A673 (cell line): ENCODE results near the gene PLCG1.

ENCODE experiments used
- EZH2 ChIP-seq: fragments of 200-600 bp; sonication (generic); IDR thresholded peaks from 2 replicates; pipeline ENCODE4 v1.6.1; 2017; ENCODE audit warnings: borderline replicate concordance, low read depth, mild to moderate bottlenecking, mixed read lengths, antibody characterized with exemption, low read length; ENCODE audit not compliant: poor library complexity, severe bottlenecking
- TF ChIP-seq, protein P1 (sequence below): fragments of 300-800, 200-600 bp; sonication (generic); conservative IDR thresholded peaks from 2 replicates; pipeline ENCODE4 v1.5.1; 2017; ENCODE audit warnings: low read depth, mild to moderate bottlenecking, antibody characterized with exemption, low read length, moderate library complexity, mixed read lengths

DNA sequence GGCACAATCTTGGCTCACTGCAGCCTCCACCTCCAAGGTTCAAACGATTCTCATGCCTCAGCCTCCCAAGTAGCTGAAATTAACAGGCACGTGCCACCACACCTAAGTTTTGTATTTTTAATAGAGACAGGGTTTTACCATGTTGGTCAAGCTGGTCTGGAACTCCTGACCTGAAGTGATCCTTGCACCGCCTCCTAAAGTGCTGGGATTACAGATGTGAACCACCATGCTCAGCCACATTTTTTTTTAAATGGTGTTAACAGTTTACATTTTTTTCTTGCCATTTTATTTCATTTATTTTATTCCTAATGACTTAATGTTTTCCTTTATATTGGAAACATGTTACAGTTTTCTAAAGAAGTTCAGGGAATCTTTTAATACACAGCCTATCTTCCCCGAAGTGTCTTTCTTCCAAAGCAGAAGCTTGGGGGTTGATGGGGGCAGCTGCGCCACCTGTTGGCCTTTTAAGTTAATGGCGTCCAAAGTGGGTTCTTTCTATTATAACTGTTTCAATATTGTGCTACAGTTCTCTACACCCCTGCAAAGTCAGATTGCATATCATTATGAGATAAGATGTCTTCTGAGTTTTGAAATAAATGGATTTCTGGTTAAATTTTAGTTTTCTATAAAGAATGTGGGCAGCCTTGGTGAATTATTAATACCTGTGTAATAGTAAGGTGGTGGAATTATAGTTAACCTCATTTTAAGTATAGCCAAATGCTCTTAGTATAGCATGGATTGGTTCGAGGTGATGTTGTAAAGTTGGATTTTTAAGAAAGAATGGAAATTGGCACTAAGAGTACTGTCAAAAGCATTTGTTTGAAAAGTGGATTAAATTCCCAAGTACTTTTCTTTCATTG lies 42.0 kb upstream of the PLCG1 start:
- TF ChIP-seq, protein P1, sequence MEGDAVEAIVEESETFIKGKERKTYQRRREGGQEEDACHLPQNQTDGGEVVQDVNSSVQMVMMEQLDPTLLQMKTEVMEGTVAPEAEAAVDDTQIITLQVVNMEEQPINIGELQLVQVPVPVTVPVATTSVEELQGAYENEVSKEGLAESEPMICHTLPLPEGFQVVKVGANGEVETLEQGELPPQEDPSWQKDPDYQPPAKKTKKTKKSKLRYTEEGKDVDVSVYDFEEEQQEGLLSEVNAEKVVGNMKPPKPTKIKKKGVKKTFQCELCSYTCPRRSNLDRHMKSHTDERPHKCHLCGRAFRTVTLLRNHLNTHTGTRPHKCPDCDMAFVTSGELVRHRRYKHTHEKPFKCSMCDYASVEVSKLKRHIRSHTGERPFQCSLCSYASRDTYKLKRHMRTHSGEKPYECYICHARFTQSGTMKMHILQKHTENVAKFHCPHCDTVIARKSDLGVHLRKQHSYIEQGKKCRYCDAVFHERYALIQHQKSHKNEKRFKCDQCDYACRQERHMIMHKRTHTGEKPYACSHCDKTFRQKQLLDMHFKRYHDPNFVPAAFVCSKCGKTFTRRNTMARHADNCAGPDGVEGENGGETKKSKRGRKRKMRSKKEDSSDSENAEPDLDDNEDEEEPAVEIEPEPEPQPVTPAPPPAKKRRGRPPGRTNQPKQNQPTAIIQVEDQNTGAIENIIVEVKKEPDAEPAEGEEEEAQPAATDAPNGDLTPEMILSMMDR: peak; percentile 92
- TF ChIP-seq EZH2: no peak
